Measurements from ENCODE around the gene ZNF280C.
A peak's percentile ranks its signal among the peaks of the same experiment; 100 is the strongest.

Gene ZNF280C

DNA sequence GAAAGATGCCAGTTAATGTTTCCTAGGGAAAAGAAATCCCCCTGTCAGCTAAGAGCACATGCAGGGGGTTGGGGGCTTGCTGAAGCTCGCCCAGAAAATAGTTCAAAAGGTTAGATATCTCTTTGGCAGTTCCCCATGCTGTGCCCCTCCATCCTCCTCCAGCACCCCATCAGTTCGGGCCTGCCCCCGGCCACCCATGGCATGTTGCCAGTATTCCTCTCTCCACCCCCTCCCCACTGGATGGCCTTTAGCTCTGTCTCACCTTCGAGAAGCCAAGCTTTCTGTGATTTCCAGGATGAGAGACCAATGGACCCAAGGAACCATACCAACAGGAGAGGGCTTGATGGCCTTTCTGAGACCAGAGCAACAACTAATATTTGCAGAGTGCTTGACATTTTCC lies 91.8 kb downstream of the ZNF280C start:
- no peak for DNase-seq (ENCODE audit: low read depth in 2 of 2)

GRCh38 chrX:130176354-130176776 lies 92.3 kb downstream of the ZNF280C start:
- DNase-seq (ENCODE audit: low read depth in 2 of 2), result no peak

DNA sequence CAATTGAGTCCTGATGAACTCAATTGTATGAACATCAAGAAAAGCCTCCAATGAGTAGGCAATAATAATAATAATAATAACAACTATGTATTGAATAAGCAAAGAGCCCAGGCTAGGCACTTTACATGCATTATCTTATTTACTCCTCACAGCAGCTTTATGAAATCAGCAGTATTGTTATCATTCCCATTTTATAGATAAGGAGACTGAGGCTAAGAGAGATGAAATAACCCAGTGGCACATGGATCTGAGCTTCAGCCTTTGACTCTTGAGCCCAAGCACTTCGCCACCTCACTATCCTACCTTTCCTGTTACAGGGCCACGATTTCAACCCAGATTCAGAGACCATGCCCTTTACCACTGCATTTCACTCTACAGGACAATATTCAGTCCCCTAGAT lies 93.8 kb downstream of the ZNF280C start:
- DNase-seq (ENCODE audit: low read depth in 2 of 2), result no peak

GRCh38 chrX:130174045-130174704 lies 94.5 kb downstream of the ZNF280C start:
- no peak for DNase-seq (ENCODE audit: low read depth in 2 of 2)

DNA sequence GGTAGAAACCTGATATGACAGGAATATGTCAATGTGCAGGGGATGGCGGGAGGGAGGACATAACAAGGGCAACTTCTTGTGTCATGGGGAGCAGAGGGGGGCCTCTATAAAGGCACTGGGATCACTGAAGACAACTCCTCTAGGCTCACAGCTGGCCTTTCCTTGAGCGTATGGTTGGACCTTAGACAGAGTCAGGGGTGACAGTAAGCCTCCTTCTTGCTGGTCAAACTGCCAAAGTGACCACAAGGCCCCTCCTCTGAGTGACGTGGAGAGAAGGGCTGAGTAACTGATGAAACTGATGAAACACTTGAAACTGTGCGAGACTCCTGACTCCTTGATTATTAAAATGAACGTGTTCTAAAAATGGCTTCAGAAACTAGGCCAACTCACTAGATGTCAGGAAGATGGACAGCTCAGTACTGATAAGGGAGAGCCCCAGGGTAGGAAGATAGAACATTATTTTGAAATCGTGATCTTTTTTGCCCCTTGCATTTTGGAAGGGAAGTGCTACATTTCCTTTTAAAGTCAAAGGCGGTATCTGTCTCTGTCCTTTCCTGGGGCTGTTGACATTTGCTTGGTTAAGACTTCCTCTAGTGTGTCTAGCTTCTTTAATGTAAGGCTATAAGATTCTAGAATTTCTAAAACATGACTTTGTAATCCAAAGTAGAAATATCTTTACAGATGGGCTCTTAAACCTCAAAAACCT lies 95.4 kb downstream of the ZNF280C start:
- DNase-seq (ENCODE audit: low read depth in 2 of 2), result peak in 1 of 2 donors; percentile 19

GRCh38 chrX:130172127-130172845 lies 96.4 kb downstream of the ZNF280C start:
- DNase-seq (ENCODE audit: low read depth in 2 of 2), result no peak

- DNase-seq (ENCODE audit: low read depth in 2 of 2), result peak in 1 of 2 donors; percentile 7
Measured at GRCh38 chrX:130171446-130172126, 97.1 kb downstream of the ZNF280C start, which contains the start of gene RAB33A. Gene RAB33A, plus strand, starts transcription at chrX:130171962. Its CDS starts 101 bp downstream, at chrX:130172063.

DNA sequence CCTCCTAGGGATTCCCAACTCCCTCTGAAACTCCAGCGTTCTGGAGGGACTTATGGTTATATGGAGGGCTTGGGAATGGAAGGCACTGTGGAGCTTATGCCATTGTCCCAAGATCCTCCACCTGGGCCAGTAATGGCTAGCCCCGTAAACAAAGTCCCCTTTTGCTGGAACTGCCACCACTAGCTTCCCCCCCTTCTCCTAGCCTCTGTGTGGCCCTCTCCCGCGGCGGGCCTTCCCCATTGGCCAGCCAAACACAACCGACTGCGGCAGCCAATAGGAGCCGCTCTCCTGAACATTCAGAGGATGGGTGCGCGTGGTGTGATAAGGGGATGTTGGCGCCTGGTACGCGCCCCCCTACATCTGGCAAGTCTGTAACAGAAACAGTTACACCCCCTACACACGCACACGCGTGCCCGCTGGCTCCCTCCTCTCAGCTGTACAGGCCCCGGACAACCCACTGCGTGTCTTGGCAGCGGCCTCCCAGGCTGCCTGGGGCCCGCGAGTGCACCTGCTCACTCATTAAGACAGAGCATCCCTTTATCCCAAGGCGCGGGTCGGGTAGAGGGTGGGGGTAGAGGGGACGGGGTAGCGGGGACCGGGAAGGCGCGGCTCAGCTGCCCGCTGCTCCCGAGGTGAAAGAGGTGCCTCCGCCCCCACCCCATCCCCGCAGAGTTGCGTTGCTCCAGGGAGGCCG lies 97.8 kb downstream of the ZNF280C start:
- peak; percentile 46 to 54 for DNase-seq (ENCODE audit: low read depth in 2 of 2)

DNA sequence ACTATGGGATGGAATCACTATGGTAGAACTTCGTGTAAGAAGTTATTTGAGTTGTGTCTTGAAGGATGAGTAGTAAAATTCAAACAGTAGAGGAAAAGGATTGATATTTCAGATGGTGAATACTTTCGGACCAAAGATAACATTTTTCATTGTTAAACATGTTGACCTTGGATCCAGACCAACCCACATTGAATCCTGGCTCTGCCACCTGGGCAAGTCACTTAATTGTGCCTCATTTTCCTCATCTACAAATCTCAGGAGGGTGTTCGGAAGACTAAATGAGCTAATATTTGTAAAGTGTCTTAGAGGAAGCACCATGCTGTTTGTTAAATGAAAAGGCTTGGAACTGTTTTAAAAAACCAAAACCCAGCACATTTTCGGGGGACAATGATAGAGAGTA lies 101.7 kb downstream of the ZNF280C start:
- no peak for DNase-seq (ENCODE audit: low read depth in 2 of 2)

GRCh38 chrX:130166503-130166777 lies 102.3 kb downstream of the ZNF280C start:
- DNase-seq (ENCODE audit: low read depth in 2 of 2), result no peak

DNA sequence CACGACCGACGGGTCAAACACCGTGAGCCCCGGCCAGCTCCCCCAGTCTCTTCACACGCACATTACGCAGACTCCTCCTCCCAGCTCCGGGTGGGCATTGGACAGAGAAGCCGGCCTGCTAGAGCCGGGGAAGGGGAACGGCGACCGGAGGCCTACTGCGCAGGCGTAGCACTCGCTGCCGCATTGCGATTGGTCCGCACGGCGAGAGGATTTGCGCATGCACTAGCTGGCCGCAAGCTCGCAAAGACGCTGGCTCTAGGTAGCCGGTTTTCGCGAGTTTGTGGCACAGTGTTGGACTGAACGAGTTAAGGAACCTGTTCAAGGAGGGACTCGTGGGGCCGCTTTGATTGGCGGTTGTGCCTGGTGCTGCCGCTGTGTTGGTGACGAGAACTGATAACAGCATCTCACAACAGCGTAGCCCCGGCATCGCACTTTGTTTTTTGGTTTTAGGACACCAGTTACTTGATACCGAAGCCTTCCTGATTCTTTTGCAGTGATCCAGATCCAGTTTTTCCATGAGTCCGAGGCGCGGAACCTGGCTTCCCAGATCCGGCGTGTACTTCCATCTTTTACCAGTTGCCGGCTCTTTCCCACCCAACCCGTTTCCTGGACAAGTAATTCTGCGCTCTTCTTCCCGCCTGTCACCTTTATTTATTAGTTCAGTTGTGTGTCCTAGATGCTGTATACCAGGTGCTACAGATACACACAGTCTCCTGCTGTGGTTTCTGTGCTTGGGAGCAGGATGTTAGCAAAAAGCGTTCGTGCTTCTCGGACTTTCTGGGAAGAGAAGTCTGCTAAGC lies 102.8 kb downstream of the ZNF280C start, which contains the start of gene AIFM1:
TSS of gene AIFM1 (minus strand) at position 139 of the 800 bp plus-strand sequence. CDS start 185 bp downstream, outside the sequence.
- DNase-seq (ENCODE audit: low read depth in 2 of 2), result peak; percentile 77 to 85

DNA sequence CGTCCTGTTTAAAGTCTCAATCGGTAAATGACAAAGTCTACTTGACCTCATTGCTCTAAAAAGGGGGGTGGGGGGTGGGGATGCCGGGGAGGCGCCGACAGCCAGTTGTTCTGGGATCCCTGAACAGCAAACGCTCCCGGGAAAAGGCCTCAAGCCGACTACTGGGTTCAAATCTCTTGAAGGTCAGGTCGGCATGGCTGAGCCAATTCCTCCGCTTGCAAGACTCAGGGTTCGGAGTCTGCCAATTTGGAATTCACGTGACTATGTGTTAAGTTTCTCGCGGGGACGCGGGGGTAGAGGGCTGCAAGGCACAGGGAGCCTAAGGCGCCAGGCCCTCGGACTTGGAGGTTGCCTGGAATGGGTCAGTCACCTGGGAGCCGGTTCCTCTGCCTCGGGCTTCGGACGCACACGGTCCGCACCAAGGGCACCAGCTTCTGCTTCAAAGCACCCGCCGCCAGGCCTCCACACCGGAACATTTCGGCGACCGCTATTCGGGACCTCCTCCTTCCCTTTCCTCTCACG lies 103.5 kb downstream of the ZNF280C start:
- no peak for DNase-seq (ENCODE audit: low read depth in 2 of 2)

DNA sequence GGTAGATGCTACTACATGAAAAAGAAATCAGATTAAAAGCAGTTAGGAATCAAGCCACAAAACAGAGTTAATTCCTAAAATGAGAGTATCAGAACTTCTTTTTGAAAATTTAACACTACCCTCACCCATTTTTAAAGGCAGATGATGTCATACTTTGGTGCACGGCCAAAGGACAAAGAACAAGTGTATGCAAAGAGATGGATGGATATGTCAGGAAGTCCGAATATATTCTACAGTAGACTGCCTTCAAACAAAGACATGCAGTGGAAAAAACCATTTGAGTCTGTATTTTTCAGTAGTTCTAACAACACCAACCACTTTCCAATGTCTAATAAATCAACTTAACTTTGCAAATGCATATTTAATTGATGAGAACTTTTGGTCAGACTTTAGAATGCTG lies 105.3 kb downstream of the ZNF280C start:
- DNase-seq (ENCODE audit: low read depth in 2 of 2), result no peak

DNA sequence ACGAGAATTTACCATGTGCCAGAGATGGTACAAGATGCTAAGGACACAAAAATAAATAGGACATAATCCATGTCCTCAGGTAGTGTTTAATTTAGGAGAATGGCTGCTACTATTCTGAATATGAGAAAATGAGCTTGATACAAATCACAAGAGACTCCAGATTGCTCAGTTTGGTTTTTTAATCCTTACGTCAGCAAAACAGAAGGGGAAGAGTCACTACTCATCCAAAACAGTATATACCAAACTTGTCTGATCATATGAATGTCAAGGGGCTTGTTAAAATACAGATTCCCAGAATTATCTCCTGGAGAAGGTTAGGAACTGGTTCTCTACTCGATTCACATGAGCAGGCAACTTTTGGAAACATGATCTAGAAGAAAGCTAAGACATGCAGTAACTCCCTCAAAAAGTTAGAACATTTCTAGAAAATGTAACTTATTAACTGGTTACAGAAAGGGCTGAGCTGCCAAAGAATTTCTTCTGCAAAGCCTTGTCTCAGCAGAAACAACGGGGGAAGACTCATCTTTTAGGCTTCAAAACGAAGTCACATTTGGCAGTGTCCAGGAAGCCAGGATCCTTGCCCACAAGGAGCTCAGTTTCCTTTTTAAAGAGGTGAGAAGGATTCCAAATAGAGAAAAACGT lies 106.5 kb downstream of the ZNF280C start:
- no peak for DNase-seq (ENCODE audit: low read depth in 2 of 2)

- DNase-seq (ENCODE audit: low read depth in 2 of 2), result no peak
Measured at GRCh38 chrX:130159776-130160175, 108.9 kb downstream of the ZNF280C start.

DNA sequence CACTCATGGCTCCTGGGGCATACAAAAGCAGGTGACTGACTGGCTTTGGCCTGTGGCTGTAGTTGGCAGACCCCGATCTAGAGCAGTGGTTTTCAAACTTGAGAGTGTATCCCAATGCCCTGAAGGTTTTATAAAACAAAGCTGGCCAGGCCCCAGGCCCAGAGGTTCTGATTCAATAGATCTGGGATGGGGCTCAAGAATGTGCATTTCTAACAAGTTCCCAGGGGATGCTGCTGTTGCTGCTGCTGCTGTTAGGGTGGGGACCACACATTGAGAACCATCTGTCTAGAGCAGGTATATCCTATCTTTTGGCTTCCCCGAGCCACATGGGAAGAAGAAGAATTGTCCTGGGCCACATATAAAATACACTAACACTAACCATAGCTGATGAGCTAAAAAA lies 110.4 kb downstream of the ZNF280C start:
- no peak for DNase-seq (ENCODE audit: low read depth in 2 of 2)

GRCh38 chrX:130155564-130155963 lies 113.1 kb downstream of the ZNF280C start:
- no peak for DNase-seq (ENCODE audit: low read depth in 2 of 2)
